ENCODE measurements around the gene SLC6A12. TPM values are rescaled to one million over a fixed set of nuclear protein-coding genes. Genes with fewer than 3 reads are reported as not detected.

SLC6A12 gene
- total RNA-seq, 1 experiment from 2014 or later: not detected

DNA sequence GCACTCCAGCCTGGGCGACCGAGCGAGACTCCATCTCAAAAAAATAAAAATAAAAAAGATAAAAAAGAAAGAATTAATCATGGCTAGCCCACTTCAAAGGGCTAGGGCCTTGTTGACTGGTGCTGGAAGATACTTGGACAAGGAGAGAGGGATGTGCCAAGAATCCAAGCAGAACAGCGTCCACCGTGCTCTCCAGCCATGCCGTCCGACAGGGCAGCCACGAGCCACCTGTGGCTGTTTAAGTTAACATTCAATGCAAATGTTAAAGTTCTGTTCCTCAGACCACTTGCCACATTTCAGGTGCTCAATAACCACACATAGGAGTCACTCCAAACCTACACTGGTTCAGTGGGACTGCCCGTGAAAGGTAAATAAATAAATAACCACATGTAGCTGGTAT lies 27.3 kb upstream of the SLC6A12 start:
- TF ChIP-seq EZH2 (IDR thresholded peaks at IDR 0.05; ENCODE audit: low read length, unreplicated experiment) (no peak), EZH2phosphoT487 (IDR thresholded peaks at IDR 0.05; ENCODE audit: borderline replicate concordance, low read length) (no peak)
- TF ChIP-seq, protein P1, sequence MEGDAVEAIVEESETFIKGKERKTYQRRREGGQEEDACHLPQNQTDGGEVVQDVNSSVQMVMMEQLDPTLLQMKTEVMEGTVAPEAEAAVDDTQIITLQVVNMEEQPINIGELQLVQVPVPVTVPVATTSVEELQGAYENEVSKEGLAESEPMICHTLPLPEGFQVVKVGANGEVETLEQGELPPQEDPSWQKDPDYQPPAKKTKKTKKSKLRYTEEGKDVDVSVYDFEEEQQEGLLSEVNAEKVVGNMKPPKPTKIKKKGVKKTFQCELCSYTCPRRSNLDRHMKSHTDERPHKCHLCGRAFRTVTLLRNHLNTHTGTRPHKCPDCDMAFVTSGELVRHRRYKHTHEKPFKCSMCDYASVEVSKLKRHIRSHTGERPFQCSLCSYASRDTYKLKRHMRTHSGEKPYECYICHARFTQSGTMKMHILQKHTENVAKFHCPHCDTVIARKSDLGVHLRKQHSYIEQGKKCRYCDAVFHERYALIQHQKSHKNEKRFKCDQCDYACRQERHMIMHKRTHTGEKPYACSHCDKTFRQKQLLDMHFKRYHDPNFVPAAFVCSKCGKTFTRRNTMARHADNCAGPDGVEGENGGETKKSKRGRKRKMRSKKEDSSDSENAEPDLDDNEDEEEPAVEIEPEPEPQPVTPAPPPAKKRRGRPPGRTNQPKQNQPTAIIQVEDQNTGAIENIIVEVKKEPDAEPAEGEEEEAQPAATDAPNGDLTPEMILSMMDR (conservative IDR thresholded peaks at IDR 0.05; ENCODE audit: low read depth, low read length): no peak
- Histone ChIP-seq H3K4me1 (ENCODE audit: insufficient read depth, low read length) (no peaks in the 10 kb centered on the region), H3K9me2 (replicated peaks; ENCODE audit: low read length) (no peaks in the 10 kb centered on the region), H3K4me2 (ENCODE audit: low read length) (no peak overlapping the region), H3F3A (ENCODE audit: low read length, unreplicated experiment) (no peaks in the 10 kb centered on the region), H4K20me1 (ENCODE audit: low read length) (no peaks in the 10 kb centered on the region), H3K9ac (ENCODE audit: low read length) (no peak overlapping the region), H3K79me2 (ENCODE audit: low read length) (no peaks in the 10 kb centered on the region), H3K4me3 (ENCODE audit: low read length) (no peak overlapping the region), H2AFZ (ENCODE audit: low read length) (no peak overlapping the region), H3K27ac (ENCODE audit: low read length) (no peak overlapping the region), H3K27me3 (ENCODE audit: low read length) (peaks cover 12% of the 10 kb centered on the region; the same call in 1 of the 2 replicates), H3K36me3 (ENCODE audit: low read depth, low read length) (no peaks in the 10 kb centered on the region), H3K9me3 (ENCODE audit: low read length) (no peaks in the 10 kb centered on the region)
- no TSS peak for BruUV-seq (replicated peaks)
- intact Hi-C loops (cut with micrococcal nuclease): no loop called here
- CTCF ChIA-PET: no interaction called here
- DNase-seq: no peak
- POLR2A ChIA-PET (ENCODE audit: unreplicated experiment): no interaction called here
- no peak for ATAC-seq

DNA sequence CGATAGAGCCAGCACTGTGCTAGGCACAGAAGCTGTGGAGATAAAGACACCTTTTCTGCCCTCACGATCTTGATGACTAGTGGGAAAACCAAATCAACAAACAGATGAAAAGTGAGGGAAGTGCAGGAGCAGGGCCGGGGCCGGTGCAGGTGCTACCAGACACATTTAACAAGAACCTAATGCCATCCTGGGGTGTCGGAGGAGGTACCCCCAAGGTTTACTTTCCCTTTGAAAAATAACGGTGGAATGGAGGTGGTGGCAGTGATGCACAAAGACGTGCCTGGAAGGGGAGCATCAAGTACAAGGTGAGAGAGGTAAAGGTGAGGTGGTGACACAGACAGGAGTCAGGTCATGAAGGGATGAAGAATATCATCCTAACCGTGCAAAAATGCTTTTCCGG lies 26.6 kb upstream of the SLC6A12 start:
- ATAC-seq (no peak), DNase-seq (no peak)
- no peaks in the 10 kb centered on the region for H3K9me2 ChIP-seq (replicated peaks; ENCODE audit: low read length)
- no peak overlapping the region for H3K4me2 ChIP-seq (ENCODE audit: low read length)
- no peaks in the 10 kb centered on the region for H3F3A ChIP-seq (ENCODE audit: low read length, unreplicated experiment)
- H2AFZ ChIP-seq (ENCODE audit: low read length): no peak overlapping the region
- intact Hi-C loops (cut with micrococcal nuclease): no loop called here
- H3K79me2 ChIP-seq (ENCODE audit: low read length): no peaks in the 10 kb centered on the region
- H3K4me3 ChIP-seq (ENCODE audit: low read length): no peak overlapping the region
- H3K9me3 ChIP-seq (ENCODE audit: low read length): no peaks in the 10 kb centered on the region
- TF ChIP-seq EZH2phosphoT487 (IDR thresholded peaks at IDR 0.05; ENCODE audit: borderline replicate concordance, low read length) (no peak), EZH2 (IDR thresholded peaks at IDR 0.05; ENCODE audit: low read length, unreplicated experiment) (no peak)
- TF ChIP-seq, protein P1 (conservative IDR thresholded peaks at IDR 0.05; ENCODE audit: low read depth, low read length): no peak
- no peaks in the 10 kb centered on the region for H4K20me1 ChIP-seq (ENCODE audit: low read length)
- no TSS peak for BruUV-seq (replicated peaks)
- H3K4me1 ChIP-seq (ENCODE audit: insufficient read depth, low read length): no peaks in the 10 kb centered on the region
- POLR2A ChIA-PET (ENCODE audit: unreplicated experiment): no interaction called here
- peaks cover 12% of the 10 kb centered on the region; the same call in 1 of the 2 replicates for H3K27me3 ChIP-seq (ENCODE audit: low read length)
- CTCF ChIA-PET: no interaction called here
- no peak overlapping the region for H3K9ac ChIP-seq (ENCODE audit: low read length)
- H3K27ac ChIP-seq (ENCODE audit: low read length): no peak overlapping the region
- H3K36me3 ChIP-seq (ENCODE audit: low read depth, low read length): no peaks in the 10 kb centered on the region

DNA sequence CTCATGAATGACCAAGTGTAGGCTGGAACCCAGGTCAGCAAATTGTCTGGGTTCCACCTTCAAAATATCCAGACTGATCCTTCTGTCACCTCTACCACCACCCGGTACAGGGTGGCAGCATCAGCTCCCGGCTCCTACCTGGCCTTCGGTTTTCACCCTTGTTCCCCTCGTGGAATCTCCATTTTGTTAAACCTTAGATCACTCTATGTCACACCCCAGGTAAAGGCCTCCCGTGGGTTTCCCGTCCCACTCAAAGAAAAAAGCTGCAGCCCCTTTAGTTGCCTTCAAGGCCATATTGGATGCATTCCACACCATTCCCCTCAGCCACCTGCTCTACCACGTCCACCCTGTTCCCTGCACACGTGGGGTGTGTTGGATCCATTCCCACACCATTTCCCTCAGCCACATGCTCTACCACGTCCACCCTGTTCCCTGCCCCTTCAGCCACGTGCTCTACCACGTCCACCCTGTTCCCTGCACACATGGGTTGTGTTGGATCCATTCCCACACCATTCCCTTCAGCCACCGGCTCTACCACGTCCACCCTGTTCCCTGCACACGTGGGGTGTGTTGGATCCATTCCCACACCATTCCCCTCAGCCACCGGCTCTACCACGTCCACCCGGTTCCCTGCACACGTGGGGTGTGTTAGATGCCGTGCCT lies 24.9 kb upstream of the SLC6A12 start:
- peaks cover 12% of the 10 kb centered on the region; the same call in 1 of the 2 replicates for H3K27me3 ChIP-seq (ENCODE audit: low read length)
- no peaks in the 10 kb centered on the region for H4K20me1 ChIP-seq (ENCODE audit: low read length)
- H3K36me3 ChIP-seq (ENCODE audit: low read depth, low read length): no peaks in the 10 kb centered on the region
- H3K4me3 ChIP-seq (ENCODE audit: low read length): no peak overlapping the region
- DNase-seq: no peak
- H2AFZ ChIP-seq (ENCODE audit: low read length): no peak overlapping the region
- ATAC-seq: no peak
- intact Hi-C loops (cut with micrococcal nuclease): no loop called here
- H3K4me1 ChIP-seq (ENCODE audit: insufficient read depth, low read length): no peaks in the 10 kb centered on the region
- ChIA-PET POLR2A (ENCODE audit: unreplicated experiment) (no interaction called here), CTCF (no interaction called here)
- BruUV-seq (replicated peaks): no TSS peak
- no peaks in the 10 kb centered on the region for H3F3A ChIP-seq (ENCODE audit: low read length, unreplicated experiment)
- no peak overlapping the region for H3K4me2 ChIP-seq (ENCODE audit: low read length)
- no peaks in the 10 kb centered on the region for H3K9me2 ChIP-seq (replicated peaks; ENCODE audit: low read length)
- TF ChIP-seq EZH2 (IDR thresholded peaks at IDR 0.05; ENCODE audit: low read length, unreplicated experiment): no peak
- TF ChIP-seq, protein P1 (conservative IDR thresholded peaks at IDR 0.05; ENCODE audit: low read depth, low read length): no peak
- no peaks in the 10 kb centered on the region for H3K79me2 ChIP-seq (ENCODE audit: low read length)
- no peaks in the 10 kb centered on the region for H3K9me3 ChIP-seq (ENCODE audit: low read length)
- no peak overlapping the region for H3K9ac ChIP-seq (ENCODE audit: low read length)
- no peak overlapping the region for H3K27ac ChIP-seq (ENCODE audit: low read length)
